K562 (cell line): ENCODE data around the gene SEC14L5. TPM values are rescaled to one million over a fixed set of nuclear protein-coding genes. Genes with fewer than 3 reads are reported as not detected.

Experiments used
- ATAC-seq: fragments of 200-7000 bp; cut with Tn5 transposase; 3 replicates; pipeline ENCODE4 v1.9.1; 2020; ENCODE audit warnings: moderate library complexity
- BruUV-seq: library from RNA; stranded (reverse); fragments of 400-500 nt; replicated peaks from 2 replicates; lab custom pipeline; 2021; lab: Mats Ljungman, UMichigan
- CTCF ChIA-PET: fragments of 300-600 bp; formaldehyde crosslinking; extraction: SDS; loops from one replicate; lab custom pipeline; 2021; ENCODE audit warnings: low intra/inter-chr PET ratio; lab: Yijun Ruan, JAX
- POLR2A ChIA-PET: fragments of 300-600, 350-650 bp; sonication (Branson Sonifier 250); formaldehyde crosslinking; extraction: SDS; loops from one replicate; lab custom pipeline; 2021; ENCODE audit warnings: antibody characterized with exemption, inconsistent platforms; lab: Yijun Ruan, JAX
- DNase-seq, 4 experiments: peaks; one replicate each; pipeline versions ENCODE4 v3.0.0 to v3.0.0-alpha.2; 2011 to 2018; ENCODE audit warnings: low spot score in 3 of 4, mixed read lengths in 3 of 4; ENCODE audit errors: extremely low read depth in 1 of 4
- FAIRE-seq: peaks from 2 replicates; lab custom pipeline; 2011; peaks lifted over from hg19 to GRCh38; lab: Jason Lieb, UNC
- H2AFZ ChIP-seq: 2 replicates; pipeline ENCODE4 v1.6.0; 2011; ENCODE audit warnings: low read depth, low read length, control low read depth, inconsistent platforms
- H3K27ac ChIP-seq: fragments of 200-600 bp; 3 replicates; pipeline ENCODE4 v1.8.0; 2011; ENCODE audit warnings: low read depth, mild to moderate bottlenecking, control low read depth, inconsistent platforms, low read length, moderate library complexity, mixed read lengths; ENCODE audit errors: extremely low read depth
- H3K27me3 ChIP-seq, 2 experiments: fragments of 300-600 bp in 1 of 2; 2 replicates in 1 of 2; 3 replicates in 1 of 2; pipeline versions ENCODE4 v1.6.0 to v1.8.0; 2011; ENCODE audit warnings: inconsistent platforms in 2 of 2, low read length in 2 of 2, mild to moderate bottlenecking in 1 of 2, mixed read lengths in 1 of 2, moderate library complexity in 1 of 2; ENCODE audit not compliant: control insufficient read depth in 2 of 2, insufficient read depth in 2 of 2
- H3K36me3 ChIP-seq: fragments of 300-600 bp; 3 replicates; pipeline ENCODE4 v1.8.0; 2011; ENCODE audit warnings: mild to moderate bottlenecking, low read length, inconsistent platforms; ENCODE audit not compliant: control insufficient read depth, insufficient read depth
- H3K4me1 ChIP-seq, 2 experiments: fragments of 200-600 bp in 1 of 2; replicated peaks in 1 of 2; 2 replicates in 1 of 2; 3 replicates in 1 of 2; pipeline versions ENCODE4 v1.5.1 to v1.8.0; 2011; ENCODE audit warnings: inconsistent platforms in 2 of 2, low read length in 2 of 2, mild to moderate bottlenecking in 1 of 2, mixed read lengths in 1 of 2, moderate library complexity in 1 of 2; ENCODE audit not compliant: control insufficient read depth in 2 of 2, insufficient read depth in 2 of 2
- H3K4me2 ChIP-seq: 2 replicates; pipeline ENCODE4 v1.6.1; 2011; ENCODE audit warnings: low read length, control low read depth, inconsistent platforms, mixed read lengths; ENCODE audit not compliant: insufficient read depth
- H3K4me3 ChIP-seq: fragments of 200-600 bp; sonication (generic), shearing (Covaris generic); 2 replicates; pipeline ENCODE4 v1.5.1; 2016; ENCODE audit warnings: control low read depth, inconsistent platforms
- H3K79me2 ChIP-seq: fragments of 200-600 bp; 3 replicates; pipeline ENCODE4 v1.8.0; 2011; ENCODE audit warnings: low read length, inconsistent platforms; ENCODE audit not compliant: control insufficient read depth, insufficient read depth
- H3K9ac ChIP-seq, 2 experiments: 2 replicates each; pipeline versions ENCODE4 v1.6.0 to v1.6.1; 2011; ENCODE audit warnings: low read depth in 2 of 2, low read length in 2 of 2, control low read depth in 1 of 2, inconsistent platforms in 1 of 2, mild to moderate bottlenecking in 1 of 2, mixed read lengths in 1 of 2; ENCODE audit not compliant: insufficient read depth in 1 of 2
- H3K9me1 ChIP-seq: one replicate; pipeline ENCODE4 v1.6.0; 2011; ENCODE audit warnings: inconsistent platforms, mild to moderate bottlenecking, low read length, moderate library complexity; ENCODE audit not compliant: control insufficient read depth, insufficient read depth
- H3K9me3 ChIP-seq: replicated peaks from 2 replicates; pipeline ENCODE4 v1.5.1; 2011; ENCODE audit warnings: low read depth, low read length, inconsistent platforms; ENCODE audit not compliant: control insufficient read depth, insufficient read depth
- H4K20me1 ChIP-seq: replicated peaks from 2 replicates; pipeline ENCODE4 v1.6.1; 2011; ENCODE audit warnings: low read length, inconsistent platforms, mixed read lengths; ENCODE audit not compliant: control insufficient read depth, insufficient read depth
- ATF4 ChIP-seq: fragments of 450-650 bp; formaldehyde crosslinking; IDR thresholded peaks from 2 replicates; pipeline ENCODE4 v1.4.0; 2022; ENCODE audit warnings: mild to moderate bottlenecking, moderate library complexity
- GATAD2B ChIP-seq: fragments of 450-650 bp; IDR thresholded peaks from 2 replicates; pipeline ENCODE4 v1.6.1; 2017; ENCODE audit warnings: mild to moderate bottlenecking, borderline replicate concordance
- HDAC1 ChIP-seq, 2 experiments: fragments of 450-650 bp; IDR thresholded peaks; 2 replicates each; pipeline ENCODE4 v1.6.1; 2016 to 2017; ENCODE audit warnings: inconsistent platforms in 1 of 2, mild to moderate bottlenecking in 1 of 2, moderate library complexity in 1 of 2
- HMG20B ChIP-seq: fragments of 250-450 bp; sonication (Bioruptor Pico); IDR thresholded peaks from 2 replicates; pipeline ENCODE4 v1.5.0; 2021; ENCODE audit warnings: mild to moderate bottlenecking
- LARP7 ChIP-seq: fragments of 450-650 bp; IDR thresholded peaks from 2 replicates; pipeline ENCODE4 v1.6.1; 2016
- NCOA4 ChIP-seq: fragments of 450-650 bp; IDR thresholded peaks from 2 replicates; pipeline ENCODE4 v1.6.1; 2018; ENCODE audit warnings: mild to moderate bottlenecking; ENCODE audit not compliant: partially characterized antibody
- RBM25 ChIP-seq: fragments of 200-400 bp; formaldehyde crosslinking; IDR thresholded peaks from 2 replicates; pipeline ENCODE4 v1.6.1; 2018; ENCODE audit warnings: low read length, low read depth, moderate library complexity; ENCODE audit not compliant: severe bottlenecking
- SP1 ChIP-seq: sonication (generic); formaldehyde crosslinking; IDR thresholded peaks from 2 replicates; pipeline ENCODE4 v1.8.1; 2022; ENCODE audit warnings: mild to moderate bottlenecking, missing genetic modification reagents
- TCF7 ChIP-seq: sonication (generic); IDR thresholded peaks from 2 replicates; pipeline ENCODE4 v1.6.1; 2016; ENCODE audit warnings: antibody characterized with exemption, borderline replicate concordance
- USF2 ChIP-seq: sonication (generic); formaldehyde crosslinking; IDR thresholded peaks from 2 replicates; pipeline ENCODE4 v1.5.0; 2020; ENCODE audit warnings: missing genetic modification reagents
- ZBTB26 ChIP-seq: fragments of 450-650 bp; formaldehyde crosslinking; IDR thresholded peaks from 2 replicates; pipeline ENCODE4 v1.4.0; 2022; ENCODE audit warnings: missing genetic modification characterization
- ZBTB7A ChIP-seq: IDR thresholded peaks from 2 replicates; pipeline ENCODE4 v1.6.1; 2011; ENCODE audit warnings: low read depth, mild to moderate bottlenecking, low read length, moderate library complexity, borderline replicate concordance; ENCODE audit not compliant: control insufficient read depth
- ZNF232 ChIP-seq: sonication (generic); formaldehyde crosslinking; IDR thresholded peaks from 2 replicates; pipeline ENCODE4 v1.8.0; 2022; ENCODE audit warnings: mild to moderate bottlenecking, missing genetic modification reagents
- ZNF695 ChIP-seq: fragments of 450-650 bp; formaldehyde crosslinking; IDR thresholded peaks from 2 replicates; pipeline ENCODE4 v1.4.0; 2020; ENCODE audit warnings: mild to moderate bottlenecking, moderate library complexity
- whole genome bisulfite sequencing: fragments of 100-300 bp; shearing (Covaris generic); methylation state at CpG from one replicate; pipeline ENCODE4 v1.1.6; 2016; ENCODE audit warnings: low coverage, mixed read lengths; ENCODE audit not compliant: insufficient coverage; ENCODE audit errors: missing lambda C conversion rate; 5-methylcytosine and 5-hydroxymethylcytosine counted together
- in situ Hi-C: fragments of 300-500 bp; cut with MboI; formaldehyde crosslinking; loops from 4 replicates; pipeline ENCODE4 v1.15.0; 2018; ENCODE audit warnings: inconsistent platforms, mixed read lengths
- intact Hi-C: fragments of 100-400 bp; cut with micrococcal nuclease; formaldehyde crosslinking; loops from 2 replicates; pipeline ENCODE4 v1.14.2; 2022
- polyA plus RNA-seq, 8 experiments: library from polyadenylated mRNA; depleted of rRNA in 4 of 8; stranded (reverse) in 5 of 8; unstranded in 3 of 8; fragments of >200 nt; fragmentation: Nextera tagmentation in 2 of 8; fragmentation: Illumina TruSeq in 1 of 8; extraction: Ambion mirVana in 2 of 8; extraction: Trizol in 1 of 8; gene quantifications; 2 replicates each; pipeline versions ENCODE4 v1.2.1 to v1.2.3, GENCODE V29; 2011 to 2014; ENCODE audit warnings: inconsistent platforms in 1 of 8, missing spikeins in 1 of 8
- total RNA-seq, 7 experiments: library from RNA; depleted of rRNA in 6 of 7; stranded (reverse); fragments of >200 nt in 6 of 7; fragmentation: Illumina TruSeq in 2 of 7; extraction: Trizol in 2 of 7; gene quantifications; 2 replicates each; pipeline versions ENCODE4 v1.2.1 to v1.2.3, GENCODE V29; 2011 to 2021; ENCODE audit warnings: low replicate concordance in 1 of 7
- TF ChIP-seq, protein P1 (sequence below): fragments of 250-450 bp; sonication (Bioruptor Pico); IDR thresholded peaks from 2 replicates; pipeline ENCODE4 v1.8.0; 2021; ENCODE audit warnings: moderate library complexity, mild to moderate bottlenecking, inconsistent platforms
- TF ChIP-seq, protein P2 (sequence below): fragments of 250-450 bp; sonication (Bioruptor Pico); IDR thresholded peaks from 2 replicates; pipeline ENCODE4 v1.4.0; 2020; ENCODE audit warnings: mild to moderate bottlenecking, moderate library complexity, borderline replicate concordance

Gene SEC14L5
- total and polyA plus RNA-seq, 9 of the 15 experiments (the other 6 are each of a cell fraction or from before 2014, with no cell fraction given), result 0.11 TPM; not detected in 8

GRCh38 chr16:4982056-4982867, 24.1 kb downstream of the SEC14L5 start:
- intact Hi-C loops, result no loop called here
- no peak overlapping the region for H3K4me2 ChIP-seq
- TF ChIP-seq GATAD2B (no peak), USF2 (CRISPR knock-in tag) (0 out of 2 replicates have a peak, but pooled peaks have one; percentile 10), TCF7 (no peak), HMG20B (no peak), NCOA4 (no peak), ZBTB7A (no peak), ZBTB26 (no peak), ATF4 (CRISPR knock-in tag) (no peak), ZNF232 (no peak), LARP7 (no peak), ZNF695 (CRISPR knock-in tag) (no peak), SP1 (CRISPR knock-in tag) (no peak), HDAC1 (IDR thresholded peaks at IDR 0.05) (no peak), RBM25 (peak; percentile 47)
- TF ChIP-seq, protein P1, sequence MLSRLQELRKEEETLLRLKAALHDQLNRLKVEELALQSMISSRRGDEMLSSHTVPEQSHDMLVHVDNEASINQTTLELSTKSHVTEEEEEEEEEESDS (CRISPR knock-in tag), result no peak
- TF ChIP-seq, protein P2, sequence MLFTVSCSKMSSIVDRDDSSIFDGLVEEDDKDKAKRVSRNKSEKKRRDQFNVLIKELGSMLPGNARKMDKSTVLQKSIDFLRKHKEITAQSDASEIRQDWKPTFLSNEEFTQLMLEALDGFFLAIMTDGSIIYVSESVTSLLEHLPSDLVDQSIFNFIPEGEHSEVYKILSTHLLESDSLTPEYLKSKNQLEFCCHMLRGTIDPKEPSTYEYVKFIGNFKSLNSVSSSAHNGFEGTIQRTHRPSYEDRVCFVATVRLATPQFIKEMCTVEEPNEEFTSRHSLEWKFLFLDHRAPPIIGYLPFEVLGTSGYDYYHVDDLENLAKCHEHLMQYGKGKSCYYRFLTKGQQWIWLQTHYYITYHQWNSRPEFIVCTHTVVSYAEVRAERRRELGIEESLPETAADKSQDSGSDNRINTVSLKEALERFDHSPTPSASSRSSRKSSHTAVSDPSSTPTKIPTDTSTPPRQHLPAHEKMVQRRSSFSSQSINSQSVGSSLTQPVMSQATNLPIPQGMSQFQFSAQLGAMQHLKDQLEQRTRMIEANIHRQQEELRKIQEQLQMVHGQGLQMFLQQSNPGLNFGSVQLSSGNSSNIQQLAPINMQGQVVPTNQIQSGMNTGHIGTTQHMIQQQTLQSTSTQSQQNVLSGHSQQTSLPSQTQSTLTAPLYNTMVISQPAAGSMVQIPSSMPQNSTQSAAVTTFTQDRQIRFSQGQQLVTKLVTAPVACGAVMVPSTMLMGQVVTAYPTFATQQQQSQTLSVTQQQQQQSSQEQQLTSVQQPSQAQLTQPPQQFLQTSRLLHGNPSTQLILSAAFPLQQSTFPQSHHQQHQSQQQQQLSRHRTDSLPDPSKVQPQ (CRISPR knock-in tag), result no peak

More at GRCh38 chr16:4982056-4982867, 24.1 kb downstream of the SEC14L5 start:
- peak overlapping the region in 1 of 2 experiments; percentile 12; a peak in 1 of 4 replicates for H3K9ac ChIP-seq
- no peak overlapping the region for H2AFZ ChIP-seq
- ChIA-PET CTCF (no interaction called here), POLR2A (interaction anchor here (1.2 kb wide), 1 partner anchor 11 kb away, joined by 3 read pairs; no protein-coding TSS in a partner anchor)
- no peaks in the 10 kb centered on the region for H3K36me3 ChIP-seq
- FAIRE-seq (no peak), ATAC-seq (no peak; the same call in 1 of the 3 replicates), DNase-seq (no peak)
- no peaks in the 10 kb centered on the region for H3K79me2 ChIP-seq
- H3K4me3 ChIP-seq, result no peak overlapping the region
- H3K9me3 ChIP-seq, result no peaks in the 10 kb centered on the region
- 6% methylated on average over 13 of the region's 20 CpGs for WGBS
- 0 out of 2 replicates have a peak, but pooled peaks cover 7% of the 10 kb centered on the region for H4K20me1 ChIP-seq
- H3K4me1 ChIP-seq, result peaks cover 6 to 8% of the 10 kb centered on the region in 2 experiments; a peak in 4 of 5 replicates
- in situ Hi-C loops, result no loop called here
- H3K9me1 ChIP-seq, result no peaks in the 10 kb centered on the region
- BruUV-seq, result no TSS peak
- no peak overlapping the region for H3K27ac ChIP-seq
- H3K27me3 ChIP-seq, result peaks cover 13 to 28% of the 10 kb centered on the region in 2 experiments; a peak in 3 of 5 replicates
